Measurements from ENCODE around the gene C9orf153.
A peak's percentile ranks its signal among the peaks of the same experiment; 100 is the strongest.
"Not testable (repeated sequence)": the region's sequence is repeated elsewhere in the genome, so short reads cannot be mapped to it uniquely, and the experiment has no call there.

Gene C9orf153

GRCh38 chr9:86259557-86259956 lies at the start of gene C9orf153:
Gene C9orf153, minus strand, starts transcription at chr9:86259657. Its CDS starts 30,054 bp downstream, at chr9:86229603.
- DNase-seq (ENCODE audit: low read depth, low spot score), result no peak

DNA sequence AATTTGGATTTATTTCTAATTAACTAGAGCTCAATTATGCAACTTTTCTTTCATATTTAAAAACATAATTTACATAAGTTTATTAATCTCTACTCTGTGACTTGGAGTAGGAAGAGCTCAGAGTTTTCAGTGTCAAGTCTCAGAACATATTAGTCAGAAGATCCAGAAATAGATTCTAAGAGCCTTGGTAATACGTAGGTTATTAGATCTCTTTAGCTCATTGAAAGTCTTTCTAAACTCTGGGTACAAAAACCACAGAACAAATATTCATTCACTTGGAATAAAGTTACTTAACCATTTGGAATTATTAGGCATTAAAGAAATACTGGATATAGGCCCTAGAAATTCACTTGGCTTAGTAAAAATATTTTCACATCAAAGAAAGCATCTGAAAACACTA lies 49.2 kb upstream of the C9orf153 start:
- no peak for DNase-seq (ENCODE audit: low read depth, low spot score)

DNA sequence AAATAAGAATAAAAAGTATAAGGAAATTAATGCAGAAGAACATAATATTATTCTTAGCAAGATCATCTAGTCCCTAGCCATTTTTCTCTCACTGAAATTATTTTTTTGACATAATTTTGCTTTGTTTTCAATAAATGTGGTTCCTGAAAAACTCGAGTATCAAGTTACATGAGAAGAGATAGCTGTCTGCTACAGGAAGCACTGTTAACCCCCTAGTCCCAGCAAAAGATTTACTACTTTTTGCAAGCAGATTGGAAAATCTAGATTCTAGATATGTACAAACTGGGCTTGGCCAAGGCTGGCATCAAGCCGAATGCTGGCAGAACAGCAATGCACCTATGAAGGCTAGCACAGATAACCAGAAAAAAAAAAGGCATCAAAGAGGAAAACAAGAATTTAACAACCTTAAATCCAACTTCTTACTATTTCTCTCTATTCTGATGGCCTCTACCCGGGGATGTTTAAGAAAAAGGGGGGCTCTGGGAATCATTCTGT lies 44.8 kb upstream of the C9orf153 start:
- no peak for DNase-seq (ENCODE audit: low read depth, low spot score)

DNA sequence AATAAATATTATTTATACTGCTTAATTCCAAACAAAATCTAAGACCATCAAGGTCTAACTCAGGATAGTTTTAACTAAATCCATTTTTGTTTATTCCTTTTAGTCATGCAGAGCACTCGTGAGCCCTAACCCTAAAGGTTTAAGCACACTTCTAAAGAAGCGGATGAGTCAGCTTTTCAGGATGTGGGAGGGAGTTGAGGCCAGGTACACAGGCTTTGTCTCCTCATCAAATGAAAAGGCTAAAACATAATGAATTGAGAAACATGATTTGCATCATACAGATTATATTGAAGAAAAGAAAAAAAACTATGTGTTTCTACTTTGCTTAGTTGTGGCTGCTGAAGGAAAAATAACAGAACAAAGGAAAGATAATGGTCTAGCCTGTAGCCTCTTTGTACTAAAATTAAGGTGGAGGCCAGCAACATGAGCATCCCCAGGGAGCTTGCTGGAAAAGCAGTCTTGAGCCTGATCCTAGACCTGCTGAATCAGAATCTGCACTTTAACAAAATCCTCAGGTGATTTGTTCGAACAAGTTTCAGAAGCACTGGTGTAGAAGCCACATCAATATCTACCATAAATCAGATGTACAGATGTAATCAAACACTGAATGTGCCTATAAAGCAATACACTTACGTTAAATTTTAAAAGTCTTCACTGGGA lies 44.0 kb upstream of the C9orf153 start:
- peak; percentile 24 for DNase-seq (ENCODE audit: low read depth, low spot score)

DNA sequence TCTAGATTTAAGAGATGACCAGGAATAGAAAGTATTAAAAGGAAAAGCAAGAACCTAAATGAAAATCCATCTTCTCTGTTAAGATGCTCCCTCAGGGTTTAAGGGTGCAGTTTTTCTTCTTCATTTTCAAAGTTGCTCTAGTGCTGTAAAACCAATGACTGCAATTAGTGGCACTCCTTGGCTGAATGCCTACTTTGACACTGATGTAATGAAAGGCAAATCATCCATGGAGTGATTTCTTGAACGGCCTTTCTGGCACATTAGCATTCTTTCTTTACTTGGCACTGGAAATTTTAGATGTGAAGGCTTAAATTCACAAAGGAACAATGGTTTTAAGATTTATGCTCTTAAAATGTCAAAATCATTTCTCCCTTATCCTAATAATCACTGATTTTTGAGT lies 42.2 kb upstream of the C9orf153 start:
- DNase-seq (ENCODE audit: low read depth, low spot score), result no peak

- DNase-seq (ENCODE audit: low read depth, low spot score), result no peak
These were observed 41.2 kb upstream of the C9orf153 start for GRCh38 chr9:86300701-86301100.

DNA sequence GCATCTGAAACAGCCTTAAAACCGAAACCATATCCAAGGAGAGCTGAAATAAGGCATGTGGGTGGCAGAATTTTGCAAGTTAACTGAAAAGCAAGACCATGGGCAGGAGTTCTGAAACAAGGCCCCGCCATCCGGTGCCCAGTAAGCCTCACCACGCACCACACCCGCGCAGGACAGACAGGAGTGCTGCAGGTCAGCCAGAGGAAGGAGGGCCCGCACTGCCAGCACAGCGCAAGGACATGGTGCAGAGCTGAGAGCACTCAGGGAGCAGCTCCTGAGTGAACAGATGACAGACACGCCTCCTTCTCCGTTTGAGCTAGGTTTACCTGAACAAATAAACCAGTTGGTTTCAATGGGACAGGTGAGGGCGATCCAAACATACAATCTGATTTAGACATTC lies 39.4 kb upstream of the C9orf153 start:
- DNase-seq (ENCODE audit: low read depth, low spot score), result no peak

- DNase-seq (ENCODE audit: low read depth, low spot score), result not testable (repeated sequence)
These were observed 30.9 kb upstream of the C9orf153 start for GRCh38 chr9:86290341-86290740.

DNA sequence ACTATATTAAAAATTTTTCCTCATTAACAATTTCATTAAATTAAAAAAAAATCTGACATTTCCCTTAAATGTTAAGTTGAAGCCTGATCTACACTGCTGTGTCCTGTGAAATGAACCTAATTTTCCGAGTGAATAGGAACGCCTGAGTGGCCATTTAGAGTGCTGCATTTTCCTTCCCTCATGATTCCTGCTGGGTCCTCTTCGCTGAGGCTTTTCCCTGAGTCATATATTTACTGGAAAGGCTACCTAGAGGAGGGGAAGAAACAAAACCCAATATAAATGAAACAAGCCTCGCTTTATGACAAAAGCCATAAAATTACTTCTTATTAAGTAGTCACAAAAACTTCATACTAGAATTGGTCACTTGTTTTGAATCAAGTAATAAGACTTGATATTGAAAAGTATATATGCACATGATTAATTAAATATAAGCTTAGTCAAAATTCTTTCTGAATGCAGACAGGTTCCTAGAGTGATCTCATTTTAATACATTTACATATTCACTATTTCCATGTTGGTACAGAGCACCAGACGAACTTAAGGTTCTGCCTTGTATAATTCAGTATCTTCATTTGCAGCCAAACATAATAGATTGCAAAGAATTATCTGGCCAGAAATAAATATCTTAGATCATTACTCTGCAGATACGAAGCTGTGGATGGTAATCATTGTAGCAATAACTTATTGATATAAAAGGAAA lies 29.2 kb upstream of the C9orf153 start:
- no peak for DNase-seq (ENCODE audit: low read depth, low spot score)

GRCh38 chr9:86287013-86287412 lies 27.6 kb upstream of the C9orf153 start:
- no peak for DNase-seq (ENCODE audit: low read depth, low spot score)

GRCh38 chr9:86286278-86286677 lies 26.8 kb upstream of the C9orf153 start:
- no peak for DNase-seq (ENCODE audit: low read depth, low spot score)

DNA sequence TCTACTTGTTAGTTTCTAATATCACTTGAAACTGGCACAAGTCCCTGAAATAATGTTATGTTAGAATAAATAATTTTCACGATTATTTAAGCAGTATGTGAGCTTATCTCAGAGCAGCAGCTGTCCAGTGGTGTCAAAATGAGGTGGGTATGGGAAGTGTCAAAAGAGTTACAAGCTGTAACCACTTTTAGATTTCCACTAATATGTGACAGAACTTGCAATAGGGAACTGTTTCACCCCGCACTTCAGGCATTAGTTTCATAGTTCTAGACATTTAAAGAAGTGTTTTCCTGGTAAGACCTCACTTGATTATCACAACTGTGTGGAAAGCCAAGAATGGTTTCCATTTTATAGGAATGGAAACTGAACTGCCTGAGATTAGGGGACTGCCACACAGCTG lies 25.8 kb upstream of the C9orf153 start:
- no peak for DNase-seq (ENCODE audit: low read depth, low spot score)

DNA sequence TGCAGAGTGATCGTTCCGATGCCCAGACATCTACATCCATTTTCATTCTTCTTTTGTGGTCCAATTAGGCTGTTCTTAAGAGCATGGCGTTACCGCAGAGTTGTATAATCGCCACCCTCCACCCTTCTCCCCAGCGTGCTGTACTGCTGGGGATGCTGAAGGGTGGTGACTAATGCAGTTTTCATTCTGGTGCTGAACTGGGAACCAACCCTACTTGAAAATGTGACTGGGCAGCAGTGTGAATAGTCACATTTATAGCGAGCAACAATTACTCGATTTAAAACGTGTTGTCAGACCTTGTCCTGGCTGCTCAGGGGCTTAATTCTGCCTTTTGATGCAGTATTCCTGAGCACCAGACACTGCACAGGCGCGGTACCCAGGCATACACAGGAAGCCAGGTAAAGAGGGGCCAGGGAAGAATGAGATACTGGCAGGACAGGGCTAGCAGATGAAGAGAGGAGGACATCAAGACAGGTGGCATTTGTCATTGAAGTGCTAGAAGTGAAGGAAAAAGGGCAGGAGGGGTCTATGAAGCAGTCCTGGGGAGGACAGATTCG lies 23.6 kb upstream of the C9orf153 start:
- DNase-seq (ENCODE audit: low read depth, low spot score), result no peak

GRCh38 chr9:86282077-86282978 lies 22.9 kb upstream of the C9orf153 start, which contains the start of gene ISCA1:
Gene ISCA1, minus strand, starts transcription at chr9:86282538. Its CDS starts 80 bp downstream, at chr9:86282458.
- peak; percentile 95 for DNase-seq (ENCODE audit: low read depth, low spot score)

DNA sequence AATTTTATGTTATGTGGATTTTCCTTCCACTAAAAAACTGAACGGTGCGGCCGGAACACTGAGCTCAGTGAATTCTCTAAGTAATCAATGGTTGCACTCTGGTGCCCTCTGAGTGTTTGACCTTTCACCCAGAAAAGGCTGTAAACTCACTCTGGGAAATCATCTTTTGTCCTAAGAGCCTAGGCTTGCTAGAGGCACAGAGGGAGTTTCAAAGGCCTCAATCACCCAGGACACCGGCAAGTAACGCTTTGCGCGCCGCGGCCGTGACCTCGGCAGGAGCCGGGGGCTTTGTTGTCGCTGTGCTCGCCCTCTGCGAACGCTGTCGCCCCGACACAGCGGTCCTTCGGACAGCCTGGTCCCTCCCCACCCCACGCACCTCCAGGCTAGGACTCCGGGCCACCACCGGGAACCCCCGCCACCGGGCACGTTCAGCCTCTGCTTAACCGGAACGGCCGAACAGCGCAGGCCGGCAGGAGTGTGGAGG lies 22.2 kb upstream of the C9orf153 start:
- DNase-seq (ENCODE audit: low read depth, low spot score), result no peak

- DNase-seq (ENCODE audit: low read depth, low spot score), result no peak
These were observed 21.1 kb upstream of the C9orf153 start for GRCh38 chr9:86280580-86280979.

DNA sequence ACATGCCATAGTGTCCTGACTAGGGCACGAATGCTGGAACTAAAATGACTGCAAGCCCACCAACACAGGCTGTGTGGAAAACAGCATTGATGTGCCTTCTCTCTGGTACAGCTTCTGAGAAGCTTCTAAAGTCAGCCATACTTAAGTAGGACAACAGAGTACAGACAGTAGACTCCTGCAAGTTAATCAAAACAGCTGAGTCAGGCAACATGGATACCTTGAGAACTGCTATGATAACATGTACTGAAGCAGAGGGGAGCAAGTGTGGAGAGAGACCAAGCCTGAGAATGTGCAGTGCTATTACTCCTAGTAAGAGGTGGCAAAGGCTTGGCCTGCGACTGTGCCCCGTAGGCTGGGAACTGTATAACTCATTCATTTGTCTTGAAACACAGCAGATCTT lies 20.4 kb upstream of the C9orf153 start:
- DNase-seq (ENCODE audit: low read depth, low spot score), result no peak

DNA sequence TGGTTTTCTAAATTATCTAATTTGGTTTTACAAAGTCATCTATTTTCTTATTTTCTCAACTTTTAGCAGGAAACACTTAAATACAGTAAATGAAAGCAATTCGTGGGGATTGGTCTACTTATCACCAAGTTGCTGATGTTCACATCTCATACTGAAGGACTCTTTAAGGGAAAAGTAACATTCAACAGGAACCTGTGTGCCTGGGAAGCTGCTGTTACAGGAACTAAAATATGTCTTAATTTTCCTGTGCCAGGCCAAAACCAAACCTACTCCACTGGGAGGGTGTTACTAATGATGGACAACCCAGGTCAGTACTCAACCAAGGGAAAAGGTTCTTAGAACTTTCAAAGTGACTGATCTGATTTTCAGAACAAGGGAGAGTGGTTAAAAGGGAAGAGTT lies 17.6 kb upstream of the C9orf153 start:
- no peak for DNase-seq (ENCODE audit: low read depth, low spot score)

DNA sequence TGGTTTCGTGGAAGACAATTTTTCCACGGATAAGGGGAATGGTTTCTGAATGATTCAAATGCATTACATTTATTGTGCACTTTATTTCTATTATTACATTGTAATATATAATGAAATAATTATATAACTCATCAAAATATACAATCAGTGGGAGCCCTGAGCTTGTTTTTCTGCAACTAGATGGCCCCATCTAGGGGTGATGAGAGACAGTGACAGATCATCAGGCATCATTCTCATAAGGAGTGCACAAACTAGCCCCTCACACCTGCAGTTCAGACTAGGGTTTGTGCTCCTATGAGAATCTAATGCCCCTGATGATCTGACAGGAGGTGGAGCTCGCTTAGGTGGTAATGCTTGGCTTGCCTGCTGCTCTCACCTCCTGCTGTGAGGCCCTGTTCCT lies 16.5 kb upstream of the C9orf153 start:
- DNase-seq (ENCODE audit: low read depth, low spot score), result no peak

- DNase-seq (ENCODE audit: low read depth, low spot score), result no peak
These were observed 15.6 kb upstream of the C9orf153 start for GRCh38 chr9:86274821-86275643.

DNA sequence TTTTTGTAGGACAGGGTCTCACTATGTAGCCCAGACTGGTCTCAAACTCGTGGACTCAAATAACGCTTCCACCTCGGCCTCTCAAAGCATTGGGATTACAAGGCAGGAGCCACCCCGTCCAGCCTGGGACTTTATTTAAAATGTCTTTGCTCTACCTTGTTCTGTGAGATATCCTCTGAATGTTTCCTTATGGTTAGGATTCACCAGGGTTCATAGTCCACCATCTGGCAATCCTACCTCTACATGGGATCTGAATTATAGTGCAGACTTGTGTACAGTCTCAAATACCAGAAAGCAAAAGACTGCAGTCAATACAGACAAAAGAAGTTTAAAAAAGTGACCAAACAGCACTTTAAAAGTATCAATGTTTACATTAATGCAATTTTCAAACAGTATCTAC lies 12.8 kb upstream of the C9orf153 start:
- DNase-seq (ENCODE audit: low read depth, low spot score), result no peak
